Measurements from ENCODE around the gene PAQR5.
A peak's percentile ranks its signal among the peaks of the same experiment; 100 is the strongest.

DNA sequence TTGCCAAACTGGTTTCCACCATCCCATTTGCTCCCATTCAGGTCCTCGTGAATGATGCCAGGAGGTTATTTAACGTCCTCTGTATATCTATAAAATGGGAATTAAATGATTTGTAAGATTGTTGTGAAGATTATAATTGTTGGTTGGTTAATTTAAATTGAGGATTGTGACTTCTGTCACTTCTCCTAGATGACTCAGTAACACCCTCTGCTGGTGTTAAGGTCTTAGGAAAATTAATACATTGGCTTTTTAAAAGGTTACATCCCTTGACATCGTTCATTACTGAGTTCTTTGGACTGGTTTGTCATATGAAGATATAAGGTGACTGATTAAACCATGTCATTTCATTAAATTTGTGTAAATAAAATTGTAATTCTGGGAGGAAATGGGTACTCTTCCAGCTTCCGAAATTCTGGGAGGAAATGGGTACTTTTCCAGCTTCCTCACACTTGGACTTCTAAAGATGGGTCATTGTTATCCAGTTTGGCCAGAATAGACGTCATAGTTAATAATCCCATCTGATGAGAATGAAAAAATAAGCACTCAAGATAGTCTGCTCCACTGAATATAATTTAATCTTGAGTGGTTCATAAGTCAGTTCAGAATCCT lies 33.3 kb upstream of the PAQR5 start:
- TF ChIP-seq, protein P1, sequence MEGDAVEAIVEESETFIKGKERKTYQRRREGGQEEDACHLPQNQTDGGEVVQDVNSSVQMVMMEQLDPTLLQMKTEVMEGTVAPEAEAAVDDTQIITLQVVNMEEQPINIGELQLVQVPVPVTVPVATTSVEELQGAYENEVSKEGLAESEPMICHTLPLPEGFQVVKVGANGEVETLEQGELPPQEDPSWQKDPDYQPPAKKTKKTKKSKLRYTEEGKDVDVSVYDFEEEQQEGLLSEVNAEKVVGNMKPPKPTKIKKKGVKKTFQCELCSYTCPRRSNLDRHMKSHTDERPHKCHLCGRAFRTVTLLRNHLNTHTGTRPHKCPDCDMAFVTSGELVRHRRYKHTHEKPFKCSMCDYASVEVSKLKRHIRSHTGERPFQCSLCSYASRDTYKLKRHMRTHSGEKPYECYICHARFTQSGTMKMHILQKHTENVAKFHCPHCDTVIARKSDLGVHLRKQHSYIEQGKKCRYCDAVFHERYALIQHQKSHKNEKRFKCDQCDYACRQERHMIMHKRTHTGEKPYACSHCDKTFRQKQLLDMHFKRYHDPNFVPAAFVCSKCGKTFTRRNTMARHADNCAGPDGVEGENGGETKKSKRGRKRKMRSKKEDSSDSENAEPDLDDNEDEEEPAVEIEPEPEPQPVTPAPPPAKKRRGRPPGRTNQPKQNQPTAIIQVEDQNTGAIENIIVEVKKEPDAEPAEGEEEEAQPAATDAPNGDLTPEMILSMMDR (IDR thresholded peaks at IDR 0.05): peak; percentile 69; the same call in 1 of the 2 replicates
- TF ChIP-seq POLR2AphosphoS5 (IDR thresholded peaks at IDR 0.05; ENCODE audit: low read depth, low read length) (no peak), TCF7L2 (IDR thresholded peaks at IDR 0.05; ENCODE audit: low read depth, low read length) (no peak), SIN3A (IDR thresholded peaks at IDR 0.05; ENCODE audit: borderline replicate concordance, insufficient read depth, low read depth, low read length) (no peak)
- TF ChIP-seq, protein P2, sequence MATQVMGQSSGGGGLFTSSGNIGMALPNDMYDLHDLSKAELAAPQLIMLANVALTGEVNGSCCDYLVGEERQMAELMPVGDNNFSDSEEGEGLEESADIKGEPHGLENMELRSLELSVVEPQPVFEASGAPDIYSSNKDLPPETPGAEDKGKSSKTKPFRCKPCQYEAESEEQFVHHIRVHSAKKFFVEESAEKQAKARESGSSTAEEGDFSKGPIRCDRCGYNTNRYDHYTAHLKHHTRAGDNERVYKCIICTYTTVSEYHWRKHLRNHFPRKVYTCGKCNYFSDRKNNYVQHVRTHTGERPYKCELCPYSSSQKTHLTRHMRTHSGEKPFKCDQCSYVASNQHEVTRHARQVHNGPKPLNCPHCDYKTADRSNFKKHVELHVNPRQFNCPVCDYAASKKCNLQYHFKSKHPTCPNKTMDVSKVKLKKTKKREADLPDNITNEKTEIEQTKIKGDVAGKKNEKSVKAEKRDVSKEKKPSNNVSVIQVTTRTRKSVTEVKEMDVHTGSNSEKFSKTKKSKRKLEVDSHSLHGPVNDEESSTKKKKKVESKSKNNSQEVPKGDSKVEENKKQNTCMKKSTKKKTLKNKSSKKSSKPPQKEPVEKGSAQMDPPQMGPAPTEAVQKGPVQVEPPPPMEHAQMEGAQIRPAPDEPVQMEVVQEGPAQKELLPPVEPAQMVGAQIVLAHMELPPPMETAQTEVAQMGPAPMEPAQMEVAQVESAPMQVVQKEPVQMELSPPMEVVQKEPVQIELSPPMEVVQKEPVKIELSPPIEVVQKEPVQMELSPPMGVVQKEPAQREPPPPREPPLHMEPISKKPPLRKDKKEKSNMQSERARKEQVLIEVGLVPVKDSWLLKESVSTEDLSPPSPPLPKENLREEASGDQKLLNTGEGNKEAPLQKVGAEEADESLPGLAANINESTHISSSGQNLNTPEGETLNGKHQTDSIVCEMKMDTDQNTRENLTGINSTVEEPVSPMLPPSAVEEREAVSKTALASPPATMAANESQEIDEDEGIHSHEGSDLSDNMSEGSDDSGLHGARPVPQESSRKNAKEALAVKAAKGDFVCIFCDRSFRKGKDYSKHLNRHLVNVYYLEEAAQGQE (IDR thresholded peaks at IDR 0.05; ENCODE audit: insufficient read depth in 1 of 2, low read depth in 2 of 2, low read length in 1 of 2): no peak
